ENCODE measurements around the gene CHRNE.
"Not testable (repeated sequence)": the region's sequence is repeated elsewhere in the genome, so short reads cannot be mapped to it uniquely, and the experiment has no call there.

Gene CHRNE

DNA sequence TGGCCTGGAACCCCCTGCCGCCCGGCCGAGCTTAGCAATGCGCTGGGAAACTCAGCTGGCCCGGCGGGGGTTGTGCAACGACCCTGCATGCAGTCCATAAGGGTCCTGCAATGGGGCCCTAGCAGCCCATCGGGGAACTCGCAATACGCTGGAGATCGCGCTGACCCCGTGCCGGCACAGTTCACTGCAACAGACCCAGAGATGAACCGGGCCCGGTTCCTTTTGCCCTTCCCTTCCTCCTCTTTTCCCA is 36.6 kb upstream of the CHRNE start:
- DNase-seq, result no peak

GRCh38 chr17:4938688-4939545 is 36.0 kb upstream of the CHRNE start:
- peak; percentile 22 for DNase-seq

DNA sequence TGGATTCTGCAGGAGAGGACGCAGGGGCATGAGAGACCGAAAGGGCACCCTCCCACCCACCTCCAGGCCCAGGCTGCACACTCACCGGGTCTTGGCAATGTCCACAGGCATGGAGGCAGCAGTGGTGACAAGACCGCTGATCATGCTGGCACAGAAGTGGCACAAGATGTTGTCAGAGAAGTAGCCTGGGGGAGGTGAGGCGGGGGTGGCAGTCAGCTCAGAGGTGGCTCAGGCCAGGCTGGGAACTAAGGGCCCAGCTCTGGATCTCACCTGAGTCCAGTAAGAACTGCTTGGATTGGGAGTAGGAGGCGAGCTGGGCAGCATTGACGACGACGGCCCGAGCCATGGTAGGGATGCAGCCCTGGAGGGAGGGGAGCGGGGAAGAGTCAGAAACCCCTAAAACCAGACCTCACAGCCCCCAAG is 35.2 kb upstream of the CHRNE start:
- no peak for DNase-seq

DNA sequence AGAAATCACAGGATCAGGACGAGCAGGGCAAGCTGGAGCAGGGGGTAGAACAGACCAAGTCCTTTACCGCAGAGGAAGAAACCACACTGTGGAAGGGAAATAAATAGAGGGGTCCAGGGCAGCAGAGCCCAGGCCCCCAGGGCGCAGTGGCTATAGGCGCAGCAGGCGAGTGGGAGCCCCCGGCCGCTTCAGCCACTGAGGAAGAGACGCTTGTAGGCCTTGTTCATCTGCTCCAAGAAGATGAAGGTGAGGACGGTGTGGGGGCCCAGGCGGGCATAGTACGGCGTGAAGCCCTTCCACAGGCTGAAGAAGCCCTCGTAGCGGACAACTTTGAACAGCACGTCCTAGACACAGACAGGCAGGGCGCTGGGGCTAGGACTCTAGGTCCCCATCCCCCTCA is 34.7 kb upstream of the CHRNE start:
- DNase-seq, result no peak

DNA sequence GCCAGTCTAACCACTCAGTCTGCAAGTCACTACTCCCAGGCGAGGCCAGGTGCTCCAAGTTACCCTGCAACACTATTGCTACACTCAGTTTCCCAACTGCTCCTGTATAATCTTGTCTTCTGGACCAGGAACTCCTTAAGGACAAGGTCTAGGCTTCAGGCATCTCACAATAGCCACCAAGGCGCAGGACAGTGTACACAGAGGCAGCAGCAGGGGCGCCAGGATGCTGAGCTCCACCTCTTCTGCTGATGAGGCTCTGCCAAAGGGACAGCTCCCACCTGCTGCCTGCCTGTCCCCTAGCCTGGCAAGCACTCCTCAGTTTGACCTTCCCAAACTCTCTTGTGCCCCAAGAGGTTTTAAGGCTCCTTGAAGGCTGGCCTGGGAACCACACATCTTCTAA is 33.5 kb upstream of the CHRNE start:
- DNase-seq, result no peak

DNA sequence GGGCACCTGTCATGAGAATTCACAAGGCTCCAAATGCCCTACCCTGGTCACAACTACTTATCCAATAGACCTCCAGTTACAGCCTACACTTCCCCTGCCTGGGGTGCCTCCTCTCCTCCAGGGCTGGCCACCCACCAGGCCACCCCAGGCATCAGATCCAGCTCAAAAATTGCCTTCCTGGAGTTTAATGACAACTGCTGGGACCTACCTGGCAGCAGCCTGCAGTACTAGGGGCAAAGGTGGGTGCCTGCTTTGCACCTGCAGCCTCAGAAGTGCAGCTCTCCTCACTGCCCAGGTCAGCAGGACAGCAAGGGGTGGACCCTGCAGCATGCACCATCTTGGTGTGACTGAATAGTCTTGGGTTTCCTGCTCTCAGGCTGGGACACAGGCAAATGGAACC is 32.8 kb upstream of the CHRNE start:
- no peak for DNase-seq

DNA sequence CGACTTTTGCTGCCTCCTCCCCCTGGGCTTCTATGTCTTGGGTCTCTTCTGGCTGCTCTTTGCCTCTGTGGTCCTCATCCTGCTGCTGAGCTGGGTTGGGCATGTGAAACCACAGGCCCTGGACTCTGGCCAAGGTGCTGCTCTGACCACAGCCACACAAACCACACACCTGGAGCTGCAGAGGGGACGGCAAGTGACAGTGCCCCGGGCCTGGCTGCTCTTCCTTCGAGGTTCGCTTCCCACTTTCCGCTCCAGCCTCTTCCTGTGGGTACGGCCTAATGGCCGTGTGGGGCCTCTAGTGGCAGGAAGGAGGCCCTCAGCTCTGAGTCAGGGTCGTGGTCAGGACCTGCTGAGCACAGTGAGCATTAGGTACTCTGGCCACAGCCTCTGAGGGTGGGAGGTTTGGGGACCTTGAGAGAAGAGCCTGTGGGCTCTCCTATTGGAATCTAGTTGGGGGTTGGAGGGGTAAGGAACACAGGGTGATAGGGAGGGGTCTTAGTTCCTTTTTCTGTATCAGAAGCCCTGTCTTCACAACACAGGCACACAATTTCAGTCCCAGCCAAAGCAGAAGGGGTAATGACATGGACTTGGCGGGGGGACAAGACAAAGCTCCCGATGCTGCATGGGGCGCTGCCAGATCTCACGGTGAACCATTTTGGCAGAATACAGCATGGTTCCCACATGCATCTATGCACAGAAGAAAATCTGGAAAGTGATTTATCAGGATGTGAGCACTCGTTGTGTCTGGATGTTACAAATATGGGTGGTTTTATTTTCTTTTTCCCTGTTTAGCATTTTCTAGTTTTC is 31.5 kb upstream of the CHRNE start:
- peak; percentile 32 for DNase-seq

DNA sequence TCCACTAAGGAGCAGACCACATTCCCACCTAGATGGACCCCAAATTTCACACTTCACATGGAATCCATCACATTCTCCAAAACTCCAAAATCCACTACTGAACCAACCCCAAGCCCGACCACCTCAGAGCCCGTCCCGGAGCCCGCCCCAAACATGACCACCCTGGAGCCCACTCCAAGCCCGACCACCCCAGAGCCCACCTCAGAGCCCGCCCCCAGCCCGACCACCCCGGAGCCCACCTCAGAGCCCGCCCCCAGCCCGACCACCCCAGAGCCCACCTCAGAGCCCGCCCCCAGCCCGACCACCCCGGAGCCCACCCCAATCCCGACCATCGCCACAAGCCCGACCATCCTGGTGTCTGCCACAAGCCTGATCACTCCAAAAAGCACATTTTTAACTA is 30.7 kb upstream of the CHRNE start:
- DNase-seq, result no peak

GRCh38 chr17:4932756-4933155 is 29.9 kb upstream of the CHRNE start:
- no peak for DNase-seq

DNA sequence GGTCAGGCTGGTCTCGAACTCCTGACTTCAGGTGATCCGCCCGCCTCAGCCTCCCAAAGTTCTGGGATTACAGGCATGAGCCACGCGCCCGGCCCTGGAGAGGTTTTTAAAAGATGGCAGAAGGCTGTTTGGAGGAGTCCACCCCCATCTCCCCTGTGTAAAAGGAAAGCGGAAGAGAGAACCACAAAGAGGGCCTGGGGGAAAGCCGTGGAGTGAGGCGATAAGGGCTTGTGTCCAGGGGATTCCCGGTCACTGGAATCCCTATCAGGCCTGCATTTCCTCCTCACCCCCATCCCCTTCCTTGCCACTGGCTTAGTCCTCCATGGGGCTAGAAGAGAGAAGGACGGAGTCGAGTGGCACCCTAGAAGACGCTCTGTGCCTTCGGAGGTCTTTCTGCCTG is 29.1 kb upstream of the CHRNE start, which contains the start of gene GP1BA:
GP1BA (plus strand) TSS at position 315 of the 400 bp plus-strand sequence. CDS start 328 bp downstream, outside the sequence.
- no peak for DNase-seq

DNA sequence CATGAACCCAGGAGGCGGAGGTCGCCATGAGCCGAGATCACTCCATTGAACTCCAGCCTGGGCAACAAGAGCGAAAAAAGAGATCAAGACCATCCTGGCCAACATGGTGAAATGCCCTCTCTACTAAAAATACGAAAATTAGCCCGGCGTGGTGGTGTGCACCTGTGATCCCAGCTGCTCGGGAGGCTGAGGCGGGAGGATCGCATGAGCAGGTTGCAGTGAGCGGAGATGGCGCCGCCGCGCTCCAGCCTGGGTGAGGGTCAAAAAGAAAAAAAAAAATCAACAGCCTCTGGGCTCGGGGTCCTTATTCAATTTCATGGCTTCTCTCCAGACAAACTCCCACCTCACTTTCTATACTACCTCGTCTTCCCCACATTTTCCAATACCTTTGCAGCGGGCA is 26.0 kb upstream of the CHRNE start:
- no peak for DNase-seq

- DNase-seq, result not testable (repeated sequence)
Measured at GRCh38 chr17:4926577-4927335, 23.9 kb upstream of the CHRNE start.

DNA sequence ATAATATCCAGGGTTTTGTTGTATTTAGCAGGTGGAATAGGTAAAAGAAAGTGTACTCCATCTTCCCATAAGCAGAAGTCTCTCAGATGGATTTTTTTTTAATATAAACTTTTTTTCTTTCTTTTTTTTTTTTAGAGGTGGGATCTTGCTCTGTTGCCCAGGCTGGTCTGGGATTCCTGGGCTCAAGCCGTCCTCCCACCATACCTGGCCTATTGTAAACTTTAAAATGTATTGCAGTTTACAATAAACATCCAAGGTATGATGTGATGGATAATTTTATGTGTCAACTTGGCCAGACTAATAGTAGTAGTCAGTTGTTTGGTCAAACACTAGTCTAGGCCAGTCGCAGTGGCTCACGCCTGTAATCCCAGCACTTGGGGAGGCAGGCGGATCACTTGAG is 18.4 kb upstream of the CHRNE start:
- no peak for DNase-seq

- DNase-seq, result no peak
Measured at GRCh38 chr17:4920351-4921048, 17.6 kb upstream of the CHRNE start.

GRCh38 chr17:4919511-4920047 is 16.7 kb upstream of the CHRNE start:
- no peak for DNase-seq

GRCh38 chr17:4914551-4914950 is 11.7 kb upstream of the CHRNE start:
- DNase-seq, result not testable (repeated sequence)

DNA sequence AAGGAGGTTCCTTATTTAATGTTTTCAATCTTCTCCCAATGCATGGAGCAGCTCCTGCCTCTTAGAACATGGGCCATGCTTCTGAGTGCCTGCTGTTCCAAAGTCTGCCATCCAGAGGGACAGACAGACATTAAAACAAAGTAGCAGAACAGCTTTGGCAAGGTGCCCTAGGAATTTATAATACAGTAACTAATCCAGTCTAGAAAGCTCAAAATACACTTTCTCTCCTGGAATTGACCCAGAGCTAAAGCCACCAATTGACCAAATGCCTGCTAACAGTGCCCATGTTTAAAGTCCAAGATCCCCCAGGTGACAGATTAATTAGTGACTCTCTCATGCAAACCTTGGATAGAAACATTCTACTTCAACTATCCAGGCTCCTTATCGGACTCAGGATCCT is 11.1 kb upstream of the CHRNE start:
- no peak for DNase-seq

GRCh38 chr17:4908711-4909496 is 6.0 kb upstream of the CHRNE start:
- peak; percentile 76 for DNase-seq

GRCh38 chr17:4908301-4908700 is 5.4 kb upstream of the CHRNE start:
- peak; percentile 13 for DNase-seq

- not testable (repeated sequence) for DNase-seq
Measured at GRCh38 chr17:4906642-4907041, 3.7 kb upstream of the CHRNE start.

DNA sequence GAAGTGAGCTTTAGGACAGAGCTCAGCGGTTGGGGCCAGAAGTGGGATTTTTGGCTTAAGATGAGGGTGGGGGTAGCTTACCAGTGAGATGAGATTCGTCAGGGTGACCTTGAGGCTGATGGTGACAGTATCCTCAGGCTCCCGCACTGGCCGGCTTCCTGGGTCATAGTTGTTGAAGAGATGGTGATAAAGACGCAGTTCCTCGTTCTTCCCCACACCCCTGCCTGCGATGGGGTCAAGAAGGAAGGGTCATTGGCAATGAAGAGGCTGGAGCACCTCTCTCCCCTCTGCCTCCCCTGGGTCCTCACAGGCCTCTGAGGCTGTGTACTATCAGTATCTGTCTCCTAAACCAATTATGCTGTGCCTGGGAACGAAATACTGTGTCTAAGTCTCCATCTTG is 358 bp downstream of the CHRNE start:
- DNase-seq, result no peak

All from activated CD4-positive, alpha-beta T cell treated with anti-CD3 and anti-CD28 coated beads, Interleukin-2, Interleukin-6, amounts not matched to agents 100 ng/mL and 50 ng/mL, durations not matched to agents 16 hours and 8 hours (primary cell).